Activated CD4-positive, alpha-beta T cell treated with anti-CD3 and anti-CD28 coated beads for 36 hours (primary cell): ENCODE results near the gene EEF1A2. TPM values are rescaled to one million over a fixed set of nuclear protein-coding genes. Genes with fewer than 3 reads are reported as not detected.
A peak's percentile ranks its signal among the peaks of the same experiment; 100 is the strongest.
"Not testable (repeated sequence)": the region's sequence is repeated elsewhere in the genome, so short reads cannot be mapped to it uniquely, and the experiment has no call there.

Source experiments
- ATAC-seq: fragments of 200-7000 bp; cut with Tn5 transposase; one replicate; pipeline ENCODE4 v1.10.0; 2021; ENCODE audit warnings: mild to moderate bottlenecking, moderate library complexity
- CTCF ChIA-PET: fragments of 350-600 bp; sonication (Branson Sonifier 250); formaldehyde crosslinking; loops from one replicate; lab custom pipeline; 2021; ENCODE audit warnings: antibody characterized with exemption; lab: Charles Lee
- POLR2A ChIA-PET: fragments of 350-600 bp; sonication (Branson Sonifier 250); formaldehyde crosslinking; loops from one replicate; lab custom pipeline; 2021; ENCODE audit warnings: antibody characterized with exemption, inconsistent platforms; lab: Charles Lee
- DNase-seq: peaks from one replicate; pipeline ENCODE4 v3.0.0-alpha.2; 2020
- H3K27ac Mint-ChIP-seq: one replicate; pipeline ENCODE4 v1.8.0; 2021; ENCODE audit warnings: mixed read lengths
- H3K27me3 Mint-ChIP-seq: one replicate; pipeline ENCODE4 v1.8.0; 2021; ENCODE audit warnings: mixed read lengths
- H3K36me3 Mint-ChIP-seq: one replicate; pipeline ENCODE4 v1.8.0; 2021; ENCODE audit warnings: low read depth, mixed read lengths
- H3K4me1 Mint-ChIP-seq: one replicate; pipeline ENCODE4 v1.8.0; 2021; ENCODE audit warnings: mixed read lengths
- H3K4me3 Mint-ChIP-seq: one replicate; pipeline ENCODE4 v1.8.0; 2021; ENCODE audit warnings: mild to moderate bottlenecking, moderate library complexity, mixed read lengths
- H3K9me3 Mint-ChIP-seq: one replicate; pipeline ENCODE4 v1.8.0; 2021; ENCODE audit warnings: low read depth, mixed read lengths
- intact Hi-C, 2 experiments: fragments of 100-400 bp; cut with DNase I in 1 of 2; cut with micrococcal nuclease in 1 of 2; formaldehyde crosslinking; loops; one replicate each; pipeline versions ENCODE4 v1.14.2 to v1.15.1; 2022 to 2024; cut with DNase I, micrococcal nuclease
- total RNA-seq, 2 experiments: library from RNA; stranded (reverse); gene quantifications; one replicate each; pipeline ENCODE4 v1.2.3, GENCODE V29; 2021

EEF1A2 gene
- total RNA-seq, 2 experiments from 2014 or later, result 0.69 to 0.81 TPM

- H3K27ac Mint-ChIP-seq, result no peak overlapping the region
- ChIA-PET CTCF (no interaction called here), POLR2A (interaction anchor here (0.6 kb wide), 1 partner anchor 71 kb away, joined by 10 read pairs; no protein-coding TSS in a partner anchor)
- intact Hi-C loops, result no loop called here
- no peaks in the 10 kb centered on the region for H3K36me3 Mint-ChIP-seq
- DNase-seq (no peak), ATAC-seq (no peak)
- H3K4me3 Mint-ChIP-seq, result no peak overlapping the region
- no peaks in the 10 kb centered on the region for H3K9me3 Mint-ChIP-seq
- peaks cover 3% of the 10 kb centered on the region for H3K4me1 Mint-ChIP-seq
- H3K27me3 Mint-ChIP-seq, result peaks cover 27% of the 10 kb centered on the region
Observed at GRCh38 chr20:63481503-63481902, 17.4 kb downstream of the EEF1A2 start.

DNA sequence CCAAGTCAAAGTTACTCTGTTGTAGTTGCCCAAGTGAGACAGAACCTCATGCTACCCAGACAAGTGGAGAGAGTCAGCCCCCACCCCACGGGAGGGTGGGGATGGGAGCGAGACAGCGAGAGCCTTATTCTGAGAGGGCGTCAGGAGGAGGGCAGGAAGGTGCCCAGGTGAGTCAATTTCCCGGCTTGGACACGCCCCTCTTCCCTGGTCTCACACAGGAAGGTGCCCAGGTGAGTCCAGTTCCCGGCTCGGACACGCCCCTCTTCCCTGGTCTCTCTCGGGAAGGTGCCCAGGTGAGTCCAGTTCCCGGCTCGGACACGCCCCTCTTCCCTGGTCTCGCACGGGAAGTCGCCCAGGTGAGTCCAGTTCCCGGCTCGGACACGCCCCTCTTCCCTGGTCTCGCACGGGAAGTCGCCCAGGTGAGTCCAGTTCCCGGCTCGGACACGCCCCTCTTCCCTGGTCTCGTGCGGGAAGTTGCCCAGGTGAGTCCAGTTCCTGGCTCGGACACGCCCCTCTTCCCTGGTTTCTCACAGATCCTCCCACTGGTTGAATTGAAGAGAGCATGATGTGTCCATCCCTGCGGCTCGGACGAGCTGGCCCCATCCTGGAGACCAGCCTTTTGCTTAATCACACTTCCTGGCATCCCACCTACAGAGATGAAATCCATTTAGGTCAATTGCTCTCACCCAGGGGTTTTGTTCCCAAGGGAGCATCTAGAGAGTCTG, 19.0 kb downstream of the EEF1A2 start:
- POLR2A ChIA-PET, H3K4me3 Mint-ChIP-seq, CTCF ChIA-PET, H3K27ac Mint-ChIP-seq, H3K4me1 Mint-ChIP-seq, H3K36me3 Mint-ChIP-seq, H3K9me3 Mint-ChIP-seq, ATAC-seq, DNase-seq, intact Hi-C loops: not testable (repeated sequence)
- peaks cover 30% of the 10 kb centered on the region for H3K27me3 Mint-ChIP-seq

DNA sequence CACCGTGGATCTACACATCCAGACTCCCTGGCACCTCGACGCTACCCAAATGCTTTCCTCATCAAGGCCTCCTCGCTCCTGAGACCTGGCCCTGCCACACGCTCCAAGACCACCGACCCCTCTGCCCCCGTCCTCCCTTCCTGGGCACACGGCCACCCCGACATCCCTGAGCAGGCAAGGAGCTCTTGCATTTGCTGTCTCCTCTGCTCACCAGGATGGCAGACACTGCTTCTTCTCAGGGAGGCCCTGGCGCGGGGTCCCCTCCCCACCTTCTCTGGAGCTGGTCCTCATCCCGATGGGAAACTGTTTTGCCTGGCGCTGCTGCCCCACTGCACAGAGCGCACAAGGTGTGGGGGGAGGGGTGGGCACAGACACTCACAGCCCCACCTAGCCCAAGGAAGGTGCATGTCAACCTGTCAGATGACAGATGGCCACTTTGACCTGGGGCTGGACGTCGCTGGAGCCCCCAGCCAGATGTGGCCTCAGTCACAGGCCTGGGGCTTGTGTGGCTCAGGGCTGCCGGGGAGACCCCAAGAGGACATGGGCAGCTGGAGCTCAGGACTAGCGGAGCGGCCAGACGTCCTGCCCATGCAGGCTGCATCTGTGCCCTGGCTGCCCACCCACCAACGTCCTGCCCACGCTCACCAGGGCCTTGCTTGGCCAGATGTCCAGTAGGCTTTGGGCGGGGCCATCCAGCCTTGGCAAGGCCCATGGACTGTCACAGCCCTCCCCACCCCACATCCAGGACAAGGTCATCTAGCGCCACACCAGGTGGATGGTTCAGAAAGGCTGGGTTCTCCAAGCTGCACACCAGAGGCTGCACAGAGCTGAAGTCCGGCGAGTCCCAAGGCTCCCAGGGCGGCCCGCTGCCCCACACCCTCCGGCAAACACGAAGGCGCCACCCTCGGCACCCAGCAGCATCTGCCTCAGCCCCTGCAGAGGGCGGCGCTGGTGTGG, 20.3 kb downstream of the EEF1A2 start:
- H3K4me3 Mint-ChIP-seq, result no peak overlapping the region
- intact Hi-C loops, result no loop called here
- no peaks in the 10 kb centered on the region for H3K36me3 Mint-ChIP-seq
- POLR2A ChIA-PET, result no interaction called here
- CTCF ChIA-PET, result no interaction called here
- DNase-seq (no peak), ATAC-seq (no peak)
- peaks cover 36% of the 10 kb centered on the region for H3K27me3 Mint-ChIP-seq
- no peak overlapping the region for H3K27ac Mint-ChIP-seq
- peaks cover 5% of the 10 kb centered on the region for H3K4me1 Mint-ChIP-seq
- H3K9me3 Mint-ChIP-seq, result no peaks in the 10 kb centered on the region

DNA sequence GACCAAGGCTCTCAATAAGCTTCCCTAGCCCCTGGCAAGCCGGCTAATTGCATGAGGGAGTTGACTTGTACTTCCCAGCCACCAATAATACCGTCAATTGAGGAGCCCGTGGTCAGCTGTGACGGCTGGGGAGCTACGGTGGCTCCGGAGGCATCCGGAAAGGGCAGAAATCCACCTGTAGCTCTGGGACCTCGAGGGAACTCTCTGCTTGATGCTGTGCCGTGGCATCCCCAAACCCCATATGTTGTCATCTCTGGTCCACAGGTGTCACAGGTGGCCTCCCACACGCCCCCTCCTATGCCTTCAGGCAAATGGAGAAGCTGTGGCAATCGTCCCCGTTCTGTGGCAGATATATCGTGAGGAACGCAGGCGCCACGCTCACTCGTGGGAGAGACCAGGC, 20.9 kb downstream of the EEF1A2 start:
- no peak for ATAC-seq
- Mint-ChIP-seq H3K27me3 (peaks cover 35% of the 10 kb centered on the region), H3K4me3 (no peak overlapping the region), H3K4me1 (peaks cover 4% of the 10 kb centered on the region), H3K9me3 (no peaks in the 10 kb centered on the region), H3K27ac (no peak overlapping the region), H3K36me3 (no peaks in the 10 kb centered on the region)
- ChIA-PET CTCF (no interaction called here), POLR2A (no interaction called here)
- no peak for DNase-seq
- intact Hi-C loops, result no loop called here

DNA sequence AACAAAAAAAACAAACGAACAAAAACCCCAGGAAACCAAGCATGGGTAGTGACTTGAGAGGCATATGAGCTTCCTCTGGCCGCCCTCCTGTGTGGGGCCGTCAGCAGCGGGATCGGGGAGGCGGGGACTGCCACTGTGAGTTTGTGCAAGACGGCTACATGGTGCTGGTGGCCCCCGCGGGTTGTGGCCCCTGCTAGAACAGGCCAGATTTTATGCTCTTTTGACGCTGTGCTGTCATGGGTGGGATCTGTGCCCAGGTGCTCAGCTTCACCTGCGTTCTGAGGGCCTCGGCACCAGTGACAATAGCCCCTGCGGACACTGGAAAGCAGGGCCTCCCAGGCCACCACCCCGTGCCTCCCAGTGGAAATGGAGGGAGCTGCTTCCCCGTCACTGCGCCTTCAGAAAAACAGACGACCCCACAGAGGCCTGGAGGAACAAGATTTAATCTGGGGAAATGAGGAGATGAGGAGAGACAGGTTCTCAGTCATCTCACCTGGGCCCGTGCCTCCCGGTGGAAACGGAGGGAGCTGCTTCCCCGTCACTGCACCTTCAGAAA, 21.7 kb downstream of the EEF1A2 start:
- CTCF ChIA-PET, result no interaction called here
- POLR2A ChIA-PET, result no interaction called here
- H3K4me3 Mint-ChIP-seq, result no peak overlapping the region
- ATAC-seq, result no peak
- H3K4me1 Mint-ChIP-seq, result peaks cover 2% of the 10 kb centered on the region
- H3K9me3 Mint-ChIP-seq, result no peaks in the 10 kb centered on the region
- H3K36me3 Mint-ChIP-seq, result no peaks in the 10 kb centered on the region
- intact Hi-C loops, result no loop called here
- DNase-seq, result no peak
- H3K27me3 Mint-ChIP-seq, result peaks cover 33% of the 10 kb centered on the region
- no peak overlapping the region for H3K27ac Mint-ChIP-seq

GRCh38 chr20:63475209-63475608, 23.7 kb downstream of the EEF1A2 start:
- Mint-ChIP-seq H3K36me3 (no peaks in the 10 kb centered on the region), H3K4me1 (peaks cover 2% of the 10 kb centered on the region), H3K4me3 (no peak overlapping the region), H3K9me3 (no peaks in the 10 kb centered on the region), H3K27ac (no peak overlapping the region), H3K27me3 (peaks cover 32% of the 10 kb centered on the region)
- ChIA-PET CTCF (no interaction called here), POLR2A (no interaction called here)
- intact Hi-C loops, result no loop called here
- peak; percentile 35 for DNase-seq
- ATAC-seq, result no peak

DNA sequence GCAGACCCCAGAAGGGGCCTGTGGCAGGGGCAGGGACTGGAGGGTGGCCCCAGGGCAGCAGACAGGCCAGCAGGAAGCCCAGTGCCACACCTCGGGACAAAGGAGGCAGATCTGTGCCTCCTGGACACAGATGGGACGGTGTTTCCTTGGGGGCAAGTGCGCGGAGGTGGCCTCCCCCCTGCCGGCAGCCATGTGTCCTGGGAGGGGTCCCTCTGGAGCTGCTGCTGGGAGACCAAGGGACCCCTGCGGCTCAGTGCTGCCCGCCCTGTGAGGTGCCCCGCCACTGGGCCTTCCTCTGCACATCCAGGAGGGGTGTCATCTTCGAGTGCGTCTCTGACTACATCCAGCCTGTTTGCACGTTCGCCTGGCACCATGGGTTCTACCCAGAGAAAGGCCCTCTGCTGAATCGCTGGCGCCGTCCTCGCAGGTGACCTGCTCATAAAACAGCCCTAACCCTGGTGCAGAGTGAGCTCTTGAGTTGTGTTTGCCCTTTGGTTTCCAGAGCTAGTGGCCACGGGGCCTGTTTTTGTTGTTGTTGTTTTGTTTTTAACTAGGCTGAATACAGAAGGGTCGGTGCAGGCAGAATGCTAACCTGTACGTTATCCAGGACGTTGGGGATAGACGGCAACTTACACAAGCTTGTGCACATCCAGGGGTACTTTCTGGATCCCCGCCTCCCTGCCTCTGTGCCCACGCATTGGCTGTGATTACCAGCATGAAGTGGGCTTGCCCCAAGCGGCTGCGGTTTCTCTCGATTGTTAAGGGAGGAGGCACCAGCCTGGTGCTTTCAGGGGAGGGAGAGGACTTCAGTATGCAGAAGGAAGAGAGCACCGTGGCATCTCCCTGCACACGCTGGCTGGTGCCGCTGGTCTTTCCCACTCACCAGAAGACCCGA, 25.1 kb downstream of the EEF1A2 start:
- intact Hi-C loops, result no loop called here
- H3K27ac Mint-ChIP-seq, result no peak overlapping the region
- ATAC-seq (peak; percentile 12), DNase-seq (no peak)
- no peaks in the 10 kb centered on the region for H3K36me3 Mint-ChIP-seq
- no peaks in the 10 kb centered on the region for H3K9me3 Mint-ChIP-seq
- POLR2A ChIA-PET, result no interaction called here
- peaks cover 29% of the 10 kb centered on the region for H3K27me3 Mint-ChIP-seq
- no peak overlapping the region for H3K4me3 Mint-ChIP-seq
- CTCF ChIA-PET, result no interaction called here
- peaks cover 2% of the 10 kb centered on the region for H3K4me1 Mint-ChIP-seq

DNA sequence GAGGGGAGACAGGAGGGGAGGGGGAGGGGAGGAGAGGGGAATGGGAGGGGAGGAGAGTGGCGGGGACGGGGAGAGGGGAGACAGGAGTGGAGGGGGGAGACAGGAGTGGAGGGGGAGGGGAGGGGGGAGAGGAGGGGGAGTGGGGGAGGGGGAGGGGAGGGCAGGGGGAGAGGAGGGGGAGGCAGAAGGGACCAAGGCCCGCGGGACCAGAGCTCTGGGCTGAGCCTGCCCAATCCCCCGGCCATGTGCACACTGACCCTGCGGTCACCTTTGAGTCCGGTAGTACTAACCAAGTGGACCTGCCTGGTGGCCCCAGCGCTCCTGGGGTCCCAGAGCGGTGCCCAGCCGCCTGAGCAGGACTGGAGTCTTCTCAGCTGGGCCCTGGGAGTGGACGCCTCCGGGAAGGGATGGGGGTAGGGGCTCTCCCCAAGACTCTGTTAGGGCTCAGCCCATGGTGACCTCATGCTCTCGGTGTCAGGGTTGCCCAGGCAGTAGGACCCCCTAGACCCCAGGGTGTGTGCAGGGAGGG, 26.0 kb downstream of the EEF1A2 start:
- POLR2A ChIA-PET, result no interaction called here
- ATAC-seq (no peak), DNase-seq (no peak)
- peaks cover 28% of the 10 kb centered on the region for H3K27me3 Mint-ChIP-seq
- intact Hi-C loops, result no loop called here
- H3K27ac Mint-ChIP-seq, result no peak overlapping the region
- no peaks in the 10 kb centered on the region for H3K9me3 Mint-ChIP-seq
- H3K4me3 Mint-ChIP-seq, result no peak overlapping the region
- peaks cover 2% of the 10 kb centered on the region for H3K4me1 Mint-ChIP-seq
- no peaks in the 10 kb centered on the region for H3K36me3 Mint-ChIP-seq
- CTCF ChIA-PET, result no interaction called here

GRCh38 chr20:63471981-63472831, 26.7 kb downstream of the EEF1A2 start, which contains the start of gene KCNQ2:
KCNQ2 (minus strand) TSS chr20:63472655; CDS start chr20:63472463, 192 bp downstream.
- POLR2A ChIA-PET, result no interaction called here
- Mint-ChIP-seq H3K4me1 (peaks cover 2% of the 10 kb centered on the region), H3K36me3 (no peaks in the 10 kb centered on the region), H3K9me3 (no peaks in the 10 kb centered on the region), H3K27ac (no peak within 1 kb of the TSS), H3K4me3 (no peak within 1 kb of the TSS), H3K27me3 (peaks cover 26% of the 10 kb centered on the region)
- intact Hi-C loops, result no loop called here
- ATAC-seq (no peak), DNase-seq (no peak)
- CTCF ChIA-PET, result no interaction called here

- POLR2A ChIA-PET, result no interaction called here
- H3K27me3 Mint-ChIP-seq, result peaks cover 25% of the 10 kb centered on the region
- no peak overlapping the region for H3K4me3 Mint-ChIP-seq
- DNase-seq, result no peak
- H3K27ac Mint-ChIP-seq, result no peak overlapping the region
- H3K36me3 Mint-ChIP-seq, result no peaks in the 10 kb centered on the region
- ATAC-seq, result no peak
- intact Hi-C loops, result no loop called here
- H3K9me3 Mint-ChIP-seq, result no peaks in the 10 kb centered on the region
- CTCF ChIA-PET, result no interaction called here
- peaks cover 2% of the 10 kb centered on the region for H3K4me1 Mint-ChIP-seq
Observed at GRCh38 chr20:63471717-63471980, 27.2 kb downstream of the EEF1A2 start.
